Astrocyte of the cerebellum (primary cell): Measurements from ENCODE around the gene TRIM26.

Source experiments
- DNase-seq: peaks from one replicate; pipeline ENCODE4 v3.0.0-alpha.2; 2011; ENCODE audit warnings: low read depth
- H3K4me3 ChIP-seq: 2 replicates; pipeline ENCODE4 v1.5.1; 2011; ENCODE audit warnings: mild to moderate bottlenecking, low read depth, low read length, moderate library complexity
- in situ Hi-C: cut with HindIII; loops from 2 replicates; pipeline ENCODE4 v1.10.0; 2017; ENCODE audit warnings: low sequenced_read_pairs
- TF ChIP-seq, protein P1 (sequence below): IDR thresholded peaks from 2 replicates; pipeline ENCODE4 v1.5.1; 2012; ENCODE audit warnings: low read length, low read depth, moderate library complexity, mild to moderate bottlenecking; ENCODE audit errors: missing control alignments

The TRIM26 gene

DNA sequence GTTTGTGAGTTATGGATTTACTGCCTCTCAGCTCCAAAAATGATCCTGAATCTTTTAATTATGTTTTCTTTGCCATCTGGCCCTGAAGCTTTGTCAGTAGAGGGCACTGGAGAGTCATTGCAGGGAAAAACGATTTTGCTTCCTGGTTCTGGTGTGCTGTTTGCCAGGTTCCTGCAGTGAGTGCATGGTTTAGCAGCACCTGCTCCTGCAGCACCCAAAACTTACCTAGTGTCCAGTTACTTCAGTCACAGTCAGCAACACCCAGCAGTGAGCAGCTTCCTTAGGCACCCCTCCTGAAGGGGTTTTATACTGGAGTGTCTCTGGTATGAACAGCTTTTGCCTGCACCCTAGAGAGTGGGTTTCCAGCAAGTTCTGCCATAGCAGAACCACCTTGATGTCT is 6.0 kb upstream of the TRIM26 start:
- no peak for DNase-seq
- TF ChIP-seq, protein P1, sequence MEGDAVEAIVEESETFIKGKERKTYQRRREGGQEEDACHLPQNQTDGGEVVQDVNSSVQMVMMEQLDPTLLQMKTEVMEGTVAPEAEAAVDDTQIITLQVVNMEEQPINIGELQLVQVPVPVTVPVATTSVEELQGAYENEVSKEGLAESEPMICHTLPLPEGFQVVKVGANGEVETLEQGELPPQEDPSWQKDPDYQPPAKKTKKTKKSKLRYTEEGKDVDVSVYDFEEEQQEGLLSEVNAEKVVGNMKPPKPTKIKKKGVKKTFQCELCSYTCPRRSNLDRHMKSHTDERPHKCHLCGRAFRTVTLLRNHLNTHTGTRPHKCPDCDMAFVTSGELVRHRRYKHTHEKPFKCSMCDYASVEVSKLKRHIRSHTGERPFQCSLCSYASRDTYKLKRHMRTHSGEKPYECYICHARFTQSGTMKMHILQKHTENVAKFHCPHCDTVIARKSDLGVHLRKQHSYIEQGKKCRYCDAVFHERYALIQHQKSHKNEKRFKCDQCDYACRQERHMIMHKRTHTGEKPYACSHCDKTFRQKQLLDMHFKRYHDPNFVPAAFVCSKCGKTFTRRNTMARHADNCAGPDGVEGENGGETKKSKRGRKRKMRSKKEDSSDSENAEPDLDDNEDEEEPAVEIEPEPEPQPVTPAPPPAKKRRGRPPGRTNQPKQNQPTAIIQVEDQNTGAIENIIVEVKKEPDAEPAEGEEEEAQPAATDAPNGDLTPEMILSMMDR, result peak; percentile 98
- H3K4me3 ChIP-seq, result no peak overlapping the region
- in situ Hi-C loops, result no loop called here

DNA sequence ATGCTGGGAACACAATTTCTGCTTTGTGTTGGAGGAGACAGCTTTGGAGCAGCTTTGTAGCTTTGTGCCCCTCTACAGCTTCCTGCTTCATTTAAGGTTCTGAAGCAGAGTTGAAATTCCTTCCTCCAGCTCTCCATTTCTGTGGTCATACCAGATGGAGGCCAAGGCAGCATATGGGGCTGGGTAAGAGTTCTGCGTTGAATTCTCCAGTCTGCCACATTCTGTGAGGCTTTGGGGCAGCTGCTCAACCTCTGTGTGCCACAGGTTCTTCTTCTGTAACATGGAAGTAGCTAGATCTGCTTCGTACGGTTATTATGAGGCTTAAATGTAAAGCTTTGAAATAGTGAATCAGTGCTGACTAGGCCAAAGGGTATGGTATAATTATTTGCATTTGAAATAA is 2.9 kb upstream of the TRIM26 start:
- TF ChIP-seq, protein P1, result no peak
- H3K4me3 ChIP-seq, result no peak overlapping the region
- in situ Hi-C loops, result no loop called here
- no peak for DNase-seq

DNA sequence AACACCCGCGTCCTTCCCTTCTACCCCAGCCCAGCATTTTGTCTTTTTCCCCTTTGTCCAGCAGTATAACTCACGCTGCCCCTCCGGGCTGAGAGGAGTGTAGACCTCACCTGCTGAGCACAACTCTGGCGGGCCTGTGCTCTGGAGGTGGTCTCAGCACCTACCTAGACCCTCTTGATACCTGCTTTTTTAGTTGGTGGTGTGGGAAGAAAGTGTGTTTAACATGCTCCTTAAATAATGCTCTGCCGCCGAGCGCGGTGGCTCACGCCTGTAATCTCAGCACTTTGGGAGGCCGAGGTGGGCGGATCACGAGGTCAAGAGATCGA is 1.4 kb upstream of the TRIM26 start:
- H3K4me3 ChIP-seq, result peak overlapping the region; percentile 91
- in situ Hi-C loops, result no loop called here
- DNase-seq, result no peak
- TF ChIP-seq, protein P1, result no peak

DNA sequence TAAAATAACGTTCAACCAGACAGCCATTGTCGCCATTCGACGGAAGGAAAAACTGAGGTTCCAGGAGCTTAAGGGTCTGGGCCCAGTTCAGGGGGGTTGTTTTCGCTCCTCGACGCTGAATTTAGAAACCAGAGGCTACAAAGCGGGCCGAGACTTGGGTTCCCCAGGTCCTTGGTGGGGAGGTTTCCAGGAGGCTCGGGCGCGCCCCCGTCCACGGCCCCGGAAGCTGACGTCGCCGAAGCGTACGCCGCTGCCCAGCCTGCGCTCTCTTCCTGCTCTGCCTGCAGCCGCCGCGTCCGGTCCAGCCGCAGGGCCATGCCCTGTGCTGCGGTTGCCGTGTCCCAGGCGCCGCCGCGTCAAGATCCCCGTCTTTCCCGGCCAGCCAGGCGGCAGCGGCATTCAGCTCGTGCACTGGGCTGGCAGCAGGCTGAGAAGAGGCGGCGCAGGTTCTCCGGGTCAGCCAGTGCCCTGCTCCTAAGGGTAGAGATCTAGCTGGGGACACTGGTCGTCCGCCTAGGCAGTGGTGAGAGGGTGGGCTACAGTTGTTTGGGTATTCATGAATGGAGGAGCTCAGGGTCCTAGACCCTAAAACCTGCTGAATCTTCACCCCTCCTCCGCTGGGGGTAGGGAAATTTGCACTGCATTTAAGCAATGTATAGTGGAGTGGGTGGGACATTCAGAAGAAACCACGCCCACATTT is 901 bp upstream of the TRIM26 start:
- DNase-seq, result no peak
- TF ChIP-seq, protein P1, result no peak
- in situ Hi-C loops, result no loop called here
- H3K4me3 ChIP-seq, result peak overlapping the region; percentile 91

DNA sequence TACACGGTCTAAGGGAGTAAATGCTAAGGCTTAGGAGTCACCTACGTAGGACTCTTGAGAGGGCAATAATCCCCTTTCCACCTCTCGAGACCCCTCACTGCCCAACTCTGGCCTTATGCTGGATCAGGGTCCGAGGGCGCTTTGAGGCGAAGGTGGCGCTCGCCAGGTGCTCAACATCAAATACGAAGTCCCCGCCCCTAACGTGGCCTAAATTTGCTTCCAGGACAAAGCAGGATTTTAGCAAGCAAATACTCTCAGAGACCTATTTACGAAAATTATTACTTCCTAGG is 406 bp upstream of the TRIM26 start:
- in situ Hi-C loops, result no loop called here
- DNase-seq, result no peak
- TF ChIP-seq, protein P1, result no peak
- H3K4me3 ChIP-seq, result peak overlapping the region; percentile 91

DNA sequence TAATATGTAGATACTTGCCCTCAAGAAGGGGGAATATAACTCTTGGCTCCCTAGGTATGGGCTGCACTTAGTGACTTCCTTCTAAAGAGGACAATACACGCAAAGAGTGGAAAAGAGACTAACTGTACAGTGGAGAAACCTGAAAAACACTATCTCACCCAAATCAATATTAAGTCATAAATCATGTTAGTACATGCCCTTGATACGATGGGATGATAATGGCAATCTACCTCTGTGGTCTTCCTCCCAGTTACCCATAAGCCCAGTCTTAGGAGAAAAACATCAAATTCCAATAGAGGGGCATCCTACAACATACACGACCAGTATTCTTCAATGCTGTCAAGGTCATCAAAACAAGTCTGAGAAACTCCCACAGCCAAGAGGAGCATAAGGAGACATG is 1.3 kb downstream of the TRIM26 start:
- no peak for DNase-seq
- in situ Hi-C loops, result no loop called here
- TF ChIP-seq, protein P1, result no peak
- H3K4me3 ChIP-seq, result peak overlapping the region; percentile 91

DNA sequence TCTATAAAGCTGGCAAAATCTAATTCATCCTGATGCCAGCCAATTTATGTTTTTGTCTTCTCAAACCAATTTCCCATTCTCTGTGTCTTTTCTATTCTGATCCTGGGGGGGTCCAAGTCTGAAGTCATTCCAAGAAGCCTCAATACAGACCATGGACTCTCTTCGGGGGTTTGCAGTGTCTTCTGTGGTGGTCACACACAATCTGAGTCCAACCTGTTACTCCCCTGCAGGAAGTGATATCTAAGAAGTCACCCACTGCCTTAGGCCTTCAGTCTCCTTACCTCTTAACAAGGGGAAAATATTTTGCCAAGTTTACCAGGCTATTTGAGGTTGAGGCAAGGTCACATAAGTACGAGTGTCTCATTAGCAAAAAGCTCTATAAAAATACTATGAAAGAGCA is 1.9 kb downstream of the TRIM26 start:
- in situ Hi-C loops, result no loop called here
- no peak for DNase-seq
- TF ChIP-seq, protein P1, result no peak
- H3K4me3 ChIP-seq, result no peak overlapping the region
